Suprapubic skin (tissue), 4 donors: ENCODE results near the gene CNNM4. TPM values are rescaled to one million over a fixed set of nuclear protein-coding genes. Genes with fewer than 3 reads are reported as not detected.

ENCODE experiments used
- DNase-seq, 2 donors: peaks; one replicate each; pipeline ENCODE4 v3.0.0-alpha.2; 2019; ENCODE audit warnings: low spot score in 2 of 2
- H3K27ac ChIP-seq: fragments of 200-600 bp; sonication (generic); one replicate; pipeline ENCODE4 v1.5.1; 2019
- H3K27me3 ChIP-seq: fragments of 200-600 bp; sonication (generic); one replicate; pipeline ENCODE4 v1.5.1; 2019
- H3K36me3 ChIP-seq: fragments of 200-600 bp; sonication (generic); one replicate; pipeline ENCODE4 v1.5.1; 2019
- H3K4me1 ChIP-seq: fragments of 200-600 bp; sonication (generic); one replicate; pipeline ENCODE4 v1.5.1; 2019
- H3K4me3 ChIP-seq: fragments of 200-600 bp; sonication (generic); one replicate; pipeline ENCODE4 v1.5.1; 2019; ENCODE audit warnings: mild to moderate bottlenecking
- H3K9me3 ChIP-seq: fragments of 200-600 bp; sonication (generic); one replicate; pipeline ENCODE4 v1.5.1; 2019
- CTCF ChIP-seq, 2 donors: fragments of 200-600 bp in 1 of 2; fragments of 450-650 bp in 1 of 2; sonication (generic) in 1 of 2; IDR thresholded peaks; one replicate each; pipeline ENCODE4 v1.5.1; 2016 to 2019; ENCODE audit warnings: antibody characterized with exemption in 2 of 2, mild to moderate bottlenecking in 1 of 2, moderate library complexity in 1 of 2
- EP300 ChIP-seq: sonication (generic); formaldehyde crosslinking; IDR thresholded peaks from one replicate; pipeline ENCODE4 v1.6.1; 2017; ENCODE audit warnings: antibody characterized with exemption
- POLR2A ChIP-seq, 2 donors: fragments of 450-650 bp; IDR thresholded peaks; one replicate each; pipeline ENCODE4 v1.6.1; 2017; ENCODE audit warnings: antibody characterized with exemption in 2 of 2, mild to moderate bottlenecking in 2 of 2, moderate library complexity in 2 of 2
- POLR2AphosphoS5 ChIP-seq, 3 donors: sonication (generic); formaldehyde crosslinking; IDR thresholded peaks; one replicate each; pipeline ENCODE4 v1.6.1; 2017; ENCODE audit warnings: antibody characterized with exemption in 3 of 3
- WGBS: methylation state at CpG from one replicate; pipeline ENCODE4 v1.1.5; 2018; 5-methylcytosine and 5-hydroxymethylcytosine counted together
- total RNA-seq, 4 donors: library from RNA; depleted of rRNA; stranded (reverse); fragments of >200 nt; gene quantifications; one replicate each; pipeline ENCODE4 v1.1.0, GENCODE V29; 2016

Gene CNNM4
- total RNA-seq, 4 donors from 2014 or later: 14.9 to 18.9 (median 16.3) TPM

GRCh38 chr2:96807127-96807471 is 46.4 kb downstream of the CNNM4 start:
- no peak for DNase-seq
- H3K4me3 ChIP-seq: no peak overlapping the region
- no peak overlapping the region for H3K27ac ChIP-seq
- no peak for TF ChIP-seq POLR2A (IDR thresholded peaks at IDR 0.05)
- TF ChIP-seq POLR2AphosphoS5 (IDR thresholded peaks at IDR 0.05): no peak
- no peak for TF ChIP-seq CTCF (IDR thresholded peaks at IDR 0.05)
- no peak for TF ChIP-seq EP300
- no peaks in the 10 kb centered on the region for H3K9me3 ChIP-seq
- 94% methylated on average over 7 of the region's 10 CpGs for WGBS
- H3K4me1 ChIP-seq: peaks cover 2% of the 10 kb centered on the region
- H3K36me3 ChIP-seq: peaks cover 29% of the 10 kb centered on the region
- no peaks in the 10 kb centered on the region for H3K27me3 ChIP-seq

- H3K4me1 ChIP-seq: peaks cover 4% of the 10 kb centered on the region
- no peak for TF ChIP-seq POLR2A (IDR thresholded peaks at IDR 0.05)
- no peak for TF ChIP-seq POLR2AphosphoS5 (IDR thresholded peaks at IDR 0.05)
- TF ChIP-seq CTCF (IDR thresholded peaks at IDR 0.05): no peak
- no peak for TF ChIP-seq EP300
- H3K27me3 ChIP-seq: no peaks in the 10 kb centered on the region
- no peak overlapping the region for H3K4me3 ChIP-seq
- H3K36me3 ChIP-seq: peaks cover 30% of the 10 kb centered on the region
- H3K27ac ChIP-seq: no peak overlapping the region
- DNase-seq: no peak
- no peaks in the 10 kb centered on the region for H3K9me3 ChIP-seq
- 76% methylated on average over 10 of the region's 10 CpGs for WGBS
Observed at GRCh38 chr2:96808176-96808837, 47.6 kb downstream of the CNNM4 start.

GRCh38 chr2:96809216-96809882 is 48.6 kb downstream of the CNNM4 start:
- no peak overlapping the region for H3K27ac ChIP-seq
- H3K27me3 ChIP-seq: no peaks in the 10 kb centered on the region
- H3K4me3 ChIP-seq: no peak overlapping the region
- H3K9me3 ChIP-seq: no peaks in the 10 kb centered on the region
- H3K4me1 ChIP-seq: peaks cover 4% of the 10 kb centered on the region
- DNase-seq: no peak
- H3K36me3 ChIP-seq: peaks cover 30% of the 10 kb centered on the region
- WGBS: 90% methylated on average over 10 of the region's 13 CpGs
- TF ChIP-seq EP300 (no peak), POLR2AphosphoS5 (IDR thresholded peaks at IDR 0.05) (no peak), CTCF (IDR thresholded peaks at IDR 0.05) (no peak), POLR2A (IDR thresholded peaks at IDR 0.05) (no peak)

GRCh38 chr2:96809951-96810782 is 49.5 kb downstream of the CNNM4 start:
- no peak overlapping the region for H3K4me3 ChIP-seq
- no peak for DNase-seq
- WGBS: 88% methylated on average over 11 of the region's 12 CpGs
- TF ChIP-seq POLR2A (IDR thresholded peaks at IDR 0.05): no peak
- no peak for TF ChIP-seq EP300
- TF ChIP-seq CTCF (IDR thresholded peaks at IDR 0.05): no peak
- no peak for TF ChIP-seq POLR2AphosphoS5 (IDR thresholded peaks at IDR 0.05)
- no peaks in the 10 kb centered on the region for H3K27me3 ChIP-seq
- H3K4me1 ChIP-seq: peaks cover 7% of the 10 kb centered on the region
- no peak overlapping the region for H3K27ac ChIP-seq
- no peaks in the 10 kb centered on the region for H3K9me3 ChIP-seq
- peaks cover 30% of the 10 kb centered on the region for H3K36me3 ChIP-seq

GRCh38 chr2:96810783-96811192 is 50.1 kb downstream of the CNNM4 start:
- no peak for TF ChIP-seq POLR2A (IDR thresholded peaks at IDR 0.05)
- no peak for TF ChIP-seq POLR2AphosphoS5 (IDR thresholded peaks at IDR 0.05)
- TF ChIP-seq EP300: no peak
- no peak for TF ChIP-seq CTCF (IDR thresholded peaks at IDR 0.05)
- H3K27me3 ChIP-seq: no peaks in the 10 kb centered on the region
- 96% methylated on average over 5 of the region's 5 CpGs for WGBS
- no peak for DNase-seq
- peaks cover 30% of the 10 kb centered on the region for H3K36me3 ChIP-seq
- H3K4me1 ChIP-seq: peaks cover 12% of the 10 kb centered on the region
- H3K9me3 ChIP-seq: no peaks in the 10 kb centered on the region
- no peak overlapping the region for H3K4me3 ChIP-seq
- no peak overlapping the region for H3K27ac ChIP-seq
